GM12878 (cell line): ENCODE measurements around the gene PPP5C.

ENCODE experiments used
- CTCF ChIP-seq, 3 experiments: IDR thresholded peaks in 2 of 3; conservative IDR thresholded peaks in 1 of 3; 2 replicates each; pipeline ENCODE4 v1.5.1; 2011; ENCODE audit warnings: low read depth in 3 of 3, low read length in 3 of 3, mild to moderate bottlenecking in 3 of 3, control low read depth in 2 of 3, moderate library complexity in 2 of 3, inconsistent platforms in 1 of 3, mixed read lengths in 1 of 3; ENCODE audit not compliant: control insufficient read depth in 2 of 3, insufficient read depth in 1 of 3; ENCODE audit errors: extremely low read depth in 1 of 3
- FOS ChIP-seq: IDR thresholded peaks from 3 replicates; pipeline ENCODE4 v1.6.1; 2011; ENCODE audit warnings: borderline replicate concordance; ENCODE audit not compliant: insufficient read length; ENCODE audit errors: extremely low read depth
- JUNB ChIP-seq: IDR thresholded peaks from 2 replicates; pipeline ENCODE4 v1.6.1; 2016; ENCODE audit warnings: antibody characterized with exemption, mild to moderate bottlenecking
- MTA3 ChIP-seq: IDR thresholded peaks from 2 replicates; pipeline ENCODE4 v1.6.1; 2012; ENCODE audit warnings: low read length, inconsistent platforms, borderline replicate concordance
- MYB ChIP-seq: fragments of 150-350 bp; IDR thresholded peaks from 2 replicates; pipeline ENCODE4 v1.6.1; 2014; ENCODE audit warnings: mild to moderate bottlenecking, low read depth, low read length, borderline replicate concordance
- POLR2A ChIP-seq: IDR thresholded peaks from 2 replicates; pipeline ENCODE4 v1.6.1; 2011; ENCODE audit warnings: low read depth, mild to moderate bottlenecking, low read length
- RBBP5 ChIP-seq: fragments of 200-600 bp; sonication (generic); conservative IDR thresholded peaks from 2 replicates; pipeline ENCODE4 v1.6.1; 2016
- ZBTB4 ChIP-seq: fragments of 450-650 bp; formaldehyde crosslinking; IDR thresholded peaks from 2 replicates; pipeline ENCODE4 v1.4.0; 2022; ENCODE audit warnings: mild to moderate bottlenecking, moderate library complexity

GRCh38 chr19:46392837-46393236 lies 46.0 kb downstream of the PPP5C start:
- TF ChIP-seq RBBP5 (no peak), MYB (no peak), CTCF (IDR thresholded peaks at IDR 0.05 in 2 of 3, conservative IDR thresholded peaks at IDR 0.05 in 1 of 3; ENCODE audit: control insufficient read depth in 2 of 3, extremely low read depth in 1 of 3, insufficient read depth in 1 of 3, low read depth in 3 of 3, low read length in 3 of 3) (no peak), MTA3 (no peak), JUNB (no peak), FOS (no peak), POLR2A (no peak), ZBTB4 (CRISPR knock-in tag) (no peak)
